GM19468 (cell line): Measurements from ENCODE around the gene PLA2G4A.

Source experiments
- ATAC-seq: cut with Tn5 transposase; IDR thresholded peaks from one replicate; pipeline ENCODE4 v1.9.1; 2021; ENCODE audit warnings: mild to moderate bottlenecking, moderate library complexity, moderate number of reproducible peaks; ENCODE audit not compliant: unreplicated experiment; ENCODE audit errors: extremely low read depth

PLA2G4A gene

GRCh38 chr1:186965847-186966246, 137.1 kb downstream of the PLA2G4A start:
- ATAC-seq = no peak

GRCh38 chr1:186966456-186966855, 137.7 kb downstream of the PLA2G4A start:
- ATAC-seq = no peak

- ATAC-seq = no peak
Measured at GRCh38 chr1:186967656-186968394, 139.1 kb downstream of the PLA2G4A start.

GRCh38 chr1:186974774-186975181, 146.0 kb downstream of the PLA2G4A start:
- no peak for ATAC-seq

- no peak for ATAC-seq
Measured at GRCh38 chr1:186975220-186975619, 146.5 kb downstream of the PLA2G4A start.

GRCh38 chr1:186976700-186977099, 148.0 kb downstream of the PLA2G4A start:
- ATAC-seq = no peak

- ATAC-seq = no peak
Measured at GRCh38 chr1:186977266-186977957, 148.7 kb downstream of the PLA2G4A start.

GRCh38 chr1:186978596-186979556, 150.1 kb downstream of the PLA2G4A start:
- no peak for ATAC-seq

GRCh38 chr1:186980400-186980799, 151.7 kb downstream of the PLA2G4A start:
- no peak for ATAC-seq

GRCh38 chr1:186982116-186982515, 153.4 kb downstream of the PLA2G4A start:
- ATAC-seq = no peak

- no peak for ATAC-seq
Measured at GRCh38 chr1:186983327-186983726, 154.6 kb downstream of the PLA2G4A start.

GRCh38 chr1:186984959-186985358, 156.2 kb downstream of the PLA2G4A start:
- no peak for ATAC-seq

- peak; percentile 37 for ATAC-seq
Measured at GRCh38 chr1:186985889-186986491, 157.2 kb downstream of the PLA2G4A start.

GRCh38 chr1:186987065-186987464, 158.3 kb downstream of the PLA2G4A start:
- ATAC-seq = no peak

GRCh38 chr1:186987769-186988168, 159.0 kb downstream of the PLA2G4A start:
- ATAC-seq = no peak

GRCh38 chr1:186993996-186994395, 165.2 kb downstream of the PLA2G4A start:
- ATAC-seq = no peak

GRCh38 chr1:186994897-186995296, 166.1 kb downstream of the PLA2G4A start:
- ATAC-seq = peak; percentile 55

- no peak for ATAC-seq
Measured at GRCh38 chr1:186996816-186997215, 168.1 kb downstream of the PLA2G4A start.

GRCh38 chr1:186997877-186998276, 169.1 kb downstream of the PLA2G4A start:
- no peak for ATAC-seq

- ATAC-seq = no peak
Measured at GRCh38 chr1:186999506-186999905, 170.8 kb downstream of the PLA2G4A start.
